Measurements from ENCODE around the gene ZNF862. TPM values are rescaled to one million over a fixed set of nuclear protein-coding genes. Genes with fewer than 3 reads are reported as not detected.

Gene ZNF862
- total and polyA plus RNA-seq, 7 donors, result 1.4 to 7.8 (median 5.3) TPM

GRCh38 chr7:149872419-149873073, 34.4 kb downstream of the ZNF862 start:
- WGBS, 3 donors, result 15 to 17% (median 16%) methylated on average over 13 of the region's 13 CpGs
- Histone ChIP-seq H3K36me3 (ENCODE audit: insufficient read depth in 1 of 2, low read depth in 1 of 2) (peaks cover 0 to 35% of the 10 kb centered on the region in 2 donors), H3K27me3 (ENCODE audit: insufficient read depth in 3 of 3, low read length in 2 of 3) (no peaks in the 10 kb centered on the region), H3K4me1 (peaks cover 16% of the 10 kb centered on the region), H3K9me3 (no peaks in the 10 kb centered on the region), H3K27ac (peak overlapping the region; percentile 86), H3K4me3 (peak overlapping the region; percentile 91)
- intact Hi-C loops (cut with DNase I), result no loop called here
- peak; percentile 80 to 91 for DNase-seq
- ATAC-seq, result peak; percentile 83 to 92 (median 88)
- TF ChIP-seq, protein P1, sequence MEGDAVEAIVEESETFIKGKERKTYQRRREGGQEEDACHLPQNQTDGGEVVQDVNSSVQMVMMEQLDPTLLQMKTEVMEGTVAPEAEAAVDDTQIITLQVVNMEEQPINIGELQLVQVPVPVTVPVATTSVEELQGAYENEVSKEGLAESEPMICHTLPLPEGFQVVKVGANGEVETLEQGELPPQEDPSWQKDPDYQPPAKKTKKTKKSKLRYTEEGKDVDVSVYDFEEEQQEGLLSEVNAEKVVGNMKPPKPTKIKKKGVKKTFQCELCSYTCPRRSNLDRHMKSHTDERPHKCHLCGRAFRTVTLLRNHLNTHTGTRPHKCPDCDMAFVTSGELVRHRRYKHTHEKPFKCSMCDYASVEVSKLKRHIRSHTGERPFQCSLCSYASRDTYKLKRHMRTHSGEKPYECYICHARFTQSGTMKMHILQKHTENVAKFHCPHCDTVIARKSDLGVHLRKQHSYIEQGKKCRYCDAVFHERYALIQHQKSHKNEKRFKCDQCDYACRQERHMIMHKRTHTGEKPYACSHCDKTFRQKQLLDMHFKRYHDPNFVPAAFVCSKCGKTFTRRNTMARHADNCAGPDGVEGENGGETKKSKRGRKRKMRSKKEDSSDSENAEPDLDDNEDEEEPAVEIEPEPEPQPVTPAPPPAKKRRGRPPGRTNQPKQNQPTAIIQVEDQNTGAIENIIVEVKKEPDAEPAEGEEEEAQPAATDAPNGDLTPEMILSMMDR (IDR thresholded peaks at IDR 0.05), result peak; percentile 31

DNA sequence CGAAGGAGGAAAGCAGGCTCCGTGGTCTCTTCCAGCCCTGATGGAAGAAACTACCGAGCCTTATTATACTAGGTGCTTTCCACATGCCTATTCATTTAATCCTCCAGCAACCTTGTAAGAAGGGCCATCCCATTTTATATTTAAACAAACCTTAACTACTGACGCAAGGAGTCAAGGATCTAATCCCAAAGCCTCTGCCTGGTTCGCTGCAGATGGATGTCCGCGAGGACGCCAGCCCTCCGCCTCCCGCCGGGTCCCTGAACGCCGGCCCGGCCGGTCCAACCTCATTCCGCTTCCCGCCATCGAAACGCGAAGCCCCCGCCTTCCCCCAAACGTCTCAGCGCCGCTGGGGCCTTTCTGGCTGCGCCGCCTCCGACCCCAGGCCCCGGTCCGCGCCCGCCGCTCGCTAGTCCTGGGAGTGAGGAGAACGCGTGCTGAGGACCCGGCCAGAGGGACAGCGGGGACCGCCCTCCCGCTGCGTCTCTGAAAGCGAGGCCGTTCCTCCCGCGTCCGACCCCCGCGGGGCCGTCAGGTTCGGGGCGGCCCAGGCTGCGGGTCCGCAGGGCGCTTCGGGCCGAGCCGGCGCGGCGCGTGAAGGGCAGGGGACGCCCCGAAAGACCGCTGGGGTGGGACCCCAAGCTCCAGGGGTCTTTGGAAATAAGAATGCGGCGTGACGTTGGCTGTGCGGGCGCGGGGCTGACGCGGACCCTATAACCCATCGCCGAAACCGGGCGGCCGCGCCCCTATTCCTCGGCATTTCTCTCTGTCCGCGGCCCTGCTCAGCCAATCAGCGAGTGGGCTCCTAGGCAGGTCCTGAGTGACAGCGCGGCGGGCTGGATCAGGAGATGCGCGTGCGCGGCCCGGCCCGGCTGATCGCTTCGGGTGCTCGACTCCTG, 35.1 kb downstream of the ZNF862 start, which contains the start of gene ATP6V0E2:
TSS of gene ATP6V0E2 (plus strand) at position 896 of the 896 bp plus-strand sequence. CDS start 97 bp downstream, outside the sequence.
- peaks cover 16% of the 10 kb centered on the region for H3K4me1 ChIP-seq
- H3K36me3 ChIP-seq (ENCODE audit: insufficient read depth in 1 of 2, low read depth in 1 of 2), result peaks cover 0 to 31% of the 10 kb centered on the region in 2 donors
- peak within 1 kb of the TSS; percentile 86 for H3K27ac ChIP-seq
- TF ChIP-seq, protein P1 (IDR thresholded peaks at IDR 0.05), result peak; percentile 0
- intact Hi-C loops (cut with DNase I), result no loop called here
- WGBS, 3 donors, result 0 to 1% (median 1%) methylated on average over 52 to 93 of the region's 93 CpGs
- DNase-seq, result peak; percentile 97
- H3K4me3 ChIP-seq, result peak within 1 kb of the TSS; percentile 91
- no peaks in the 10 kb centered on the region for H3K9me3 ChIP-seq
- ATAC-seq, result peak; percentile 96 to 98 (median 98)
- no peaks in the 10 kb centered on the region for H3K27me3 ChIP-seq (ENCODE audit: insufficient read depth in 3 of 3, low read length in 2 of 3)

DNA sequence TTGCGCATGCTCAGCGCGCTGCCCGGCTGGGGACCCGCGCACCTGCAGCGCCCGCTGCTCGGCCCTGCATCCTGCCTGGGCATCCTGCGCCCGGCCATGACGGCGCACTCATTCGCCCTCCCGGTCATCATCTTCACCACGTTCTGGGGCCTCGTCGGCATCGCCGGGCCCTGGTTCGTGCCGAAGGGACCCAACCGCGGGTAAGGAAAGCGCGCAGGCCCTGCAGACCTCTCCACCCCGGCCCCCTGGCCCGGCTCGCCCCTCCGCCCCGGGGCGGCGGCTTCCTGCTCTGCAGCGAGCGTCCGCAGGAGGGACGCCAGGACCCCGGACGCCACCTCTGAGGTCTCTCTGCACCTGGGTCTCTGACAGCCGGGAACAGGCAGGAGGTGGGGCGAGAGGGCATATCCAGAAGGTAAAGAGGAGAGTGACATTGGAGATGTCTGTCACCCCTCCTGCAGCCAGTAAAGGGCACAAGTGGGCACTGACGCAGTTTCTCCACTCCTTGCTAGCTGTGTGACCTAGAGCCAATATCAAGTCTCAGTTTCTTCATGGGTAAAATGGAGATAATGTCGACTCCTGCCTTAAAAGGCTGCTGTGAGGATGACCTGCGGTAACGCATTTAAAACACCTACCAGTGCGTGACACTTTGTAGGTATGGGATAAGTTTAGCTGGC, 35.9 kb downstream of the ZNF862 start:
- Histone ChIP-seq H3K4me1 (peaks cover 16% of the 10 kb centered on the region), H3K27me3 (ENCODE audit: insufficient read depth in 3 of 3, low read length in 2 of 3) (no peaks in the 10 kb centered on the region), H3K4me3 (peak overlapping the region; percentile 91), H3K36me3 (ENCODE audit: insufficient read depth in 1 of 2, low read depth in 1 of 2) (peaks cover 0 to 23% of the 10 kb centered on the region in 2 donors), H3K27ac (peak overlapping the region; percentile 86), H3K9me3 (no peaks in the 10 kb centered on the region)
- ATAC-seq (peak in 1 of 4 donors; percentile 19), DNase-seq (no peak)
- intact Hi-C loops (cut with DNase I), result no loop called here
- 8 to 10% (median 9%) methylated on average over 29 to 46 of the region's 46 CpGs for WGBS, 3 donors
- TF ChIP-seq, protein P1 (IDR thresholded peaks at IDR 0.05), result no peak

DNA sequence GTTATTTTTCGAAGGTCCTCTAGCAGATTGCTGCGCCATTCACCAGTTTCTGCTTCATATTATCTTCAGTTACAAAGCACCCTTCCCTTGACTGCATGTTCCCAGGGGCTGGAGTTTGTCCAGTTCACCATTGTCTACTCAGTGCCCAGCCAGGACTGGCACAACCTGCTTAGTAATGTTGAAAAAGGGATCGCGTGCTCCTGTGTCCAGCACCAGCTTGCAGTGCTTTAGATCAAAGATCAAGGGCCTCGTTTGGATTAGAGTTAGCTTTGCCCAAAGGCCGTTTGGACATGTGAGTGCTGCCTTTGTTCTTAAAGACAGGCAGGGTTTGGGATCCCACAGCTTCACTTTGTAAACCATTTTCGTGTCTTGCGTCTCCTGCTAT, 36.5 kb downstream of the ZNF862 start:
- ATAC-seq (no peak), DNase-seq (no peak)
- intact Hi-C loops (cut with DNase I), result no loop called here
- Histone ChIP-seq H3K4me3 (peak overlapping the region; percentile 91), H3K36me3 (ENCODE audit: insufficient read depth in 1 of 2, low read depth in 1 of 2) (peaks cover 0 to 18% of the 10 kb centered on the region in 2 donors), H3K27me3 (ENCODE audit: insufficient read depth in 3 of 3, low read length in 2 of 3) (no peaks in the 10 kb centered on the region), H3K27ac (no peak overlapping the region), H3K9me3 (no peaks in the 10 kb centered on the region), H3K4me1 (peaks cover 16% of the 10 kb centered on the region)
- WGBS, 3 donors, result 77 to 85% (median 78%) methylated on average over 8 of the region's 8 CpGs
- TF ChIP-seq, protein P1 (IDR thresholded peaks at IDR 0.05), result no peak

All from psoas muscle (tissue), 8 donors.